ENCODE measurements around the gene ELOVL6.

ELOVL6 gene

GRCh38 chr4:110201502-110201901, 3.1 kb upstream of the ELOVL6 start:
- Histone ChIP-seq H3K4me3 (ENCODE audit: low read length) (no peak overlapping the region), H3K9me3 (ENCODE audit: insufficient read depth, low read length) (no peaks in the 10 kb centered on the region), H3K4me1 (ENCODE audit: low read length) (peaks cover 9% of the 10 kb centered on the region), H3K27ac (ENCODE audit: low read length) (no peak overlapping the region), H3K79me2 (ENCODE audit: low read length) (peaks cover 9% of the 10 kb centered on the region; the same call in 1 of the 2 replicates), H3K36me3 (replicated peaks; ENCODE audit: low read depth, low read length) (no peaks in the 10 kb centered on the region), H4K20me1 (ENCODE audit: insufficient read depth, low read length) (no peaks in the 10 kb centered on the region), H2AFZ (ENCODE audit: low read depth, low read length) (no peak overlapping the region), H3K27me3 (ENCODE audit: low read depth, low read length) (no peaks in the 10 kb centered on the region), H3K9ac (ENCODE audit: low read length) (no peak overlapping the region), H3K4me2 (ENCODE audit: low read length) (no peak overlapping the region)
- TF ChIP-seq CTCF (IDR thresholded peaks at IDR 0.05; ENCODE audit: low read depth, low read length) (no peak), EZH2phosphoT487 (IDR thresholded peaks at IDR 0.05; ENCODE audit: low read depth) (no peak)

DNA sequence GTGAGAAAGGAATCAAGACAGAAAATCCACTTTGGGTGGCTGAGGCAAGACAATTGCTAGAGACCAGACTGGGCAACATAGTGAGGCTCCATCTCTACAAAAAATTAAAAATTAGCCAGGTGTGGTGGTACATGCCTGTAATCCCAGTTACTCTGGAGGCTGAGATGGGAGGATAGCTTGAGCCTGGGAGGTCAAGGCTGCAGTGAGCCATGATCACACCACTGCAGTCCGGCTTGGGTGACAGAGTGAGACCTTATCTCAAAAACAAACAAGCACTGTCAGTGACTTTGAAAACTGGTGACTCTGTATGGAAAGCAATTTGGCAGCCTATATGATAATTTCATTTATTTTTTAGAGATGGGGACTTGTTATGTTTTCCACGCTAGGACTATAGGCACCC, 2.3 kb upstream of the ELOVL6 start:
- no peaks in the 10 kb centered on the region for H4K20me1 ChIP-seq (ENCODE audit: insufficient read depth, low read length)
- no peak overlapping the region for H3K9ac ChIP-seq (ENCODE audit: low read length)
- TF ChIP-seq EZH2phosphoT487 (IDR thresholded peaks at IDR 0.05; ENCODE audit: low read depth) (no peak), CTCF (IDR thresholded peaks at IDR 0.05; ENCODE audit: low read depth, low read length) (no peak)
- no peaks in the 10 kb centered on the region for H3K9me3 ChIP-seq (ENCODE audit: insufficient read depth, low read length)
- no peaks in the 10 kb centered on the region for H3K36me3 ChIP-seq (replicated peaks; ENCODE audit: low read depth, low read length)
- no peak overlapping the region for H3K4me2 ChIP-seq (ENCODE audit: low read length)
- H3K27ac ChIP-seq (ENCODE audit: low read length), result no peak overlapping the region
- H3K4me3 ChIP-seq (ENCODE audit: low read length), result no peak overlapping the region
- peaks cover 17% of the 10 kb centered on the region; the same call in 1 of the 2 replicates for H3K79me2 ChIP-seq (ENCODE audit: low read length)
- H3K4me1 ChIP-seq (ENCODE audit: low read length), result peaks cover 11% of the 10 kb centered on the region
- no peak overlapping the region for H2AFZ ChIP-seq (ENCODE audit: low read depth, low read length)
- H3K27me3 ChIP-seq (ENCODE audit: low read depth, low read length), result no peaks in the 10 kb centered on the region

- Histone ChIP-seq H3K9me3 (ENCODE audit: insufficient read depth, low read length) (no peaks in the 10 kb centered on the region), H3K4me1 (ENCODE audit: low read length) (peaks cover 36% of the 10 kb centered on the region), H3K9ac (ENCODE audit: low read length) (peak overlapping the region; percentile 99), H3K4me3 (ENCODE audit: low read length) (peak overlapping the region; percentile 96), H3K4me2 (ENCODE audit: low read length) (peak overlapping the region; percentile 87), H4K20me1 (ENCODE audit: insufficient read depth, low read length) (no peaks in the 10 kb centered on the region), H3K27ac (ENCODE audit: low read length) (peak overlapping the region; percentile 93), H2AFZ (ENCODE audit: low read depth, low read length) (no peak overlapping the region), H3K79me2 (ENCODE audit: low read length) (peaks cover 34% of the 10 kb centered on the region), H3K27me3 (ENCODE audit: low read depth, low read length) (no peaks in the 10 kb centered on the region), H3K36me3 (replicated peaks; ENCODE audit: low read depth, low read length) (no peaks in the 10 kb centered on the region)
- TF ChIP-seq EZH2phosphoT487 (IDR thresholded peaks at IDR 0.05; ENCODE audit: low read depth), result no peak
- TF ChIP-seq CTCF (IDR thresholded peaks at IDR 0.05; ENCODE audit: low read depth, low read length), result no peak
These were observed 373 bp downstream of the ELOVL6 start for GRCh38 chr4:110198049-110198434.

DNA sequence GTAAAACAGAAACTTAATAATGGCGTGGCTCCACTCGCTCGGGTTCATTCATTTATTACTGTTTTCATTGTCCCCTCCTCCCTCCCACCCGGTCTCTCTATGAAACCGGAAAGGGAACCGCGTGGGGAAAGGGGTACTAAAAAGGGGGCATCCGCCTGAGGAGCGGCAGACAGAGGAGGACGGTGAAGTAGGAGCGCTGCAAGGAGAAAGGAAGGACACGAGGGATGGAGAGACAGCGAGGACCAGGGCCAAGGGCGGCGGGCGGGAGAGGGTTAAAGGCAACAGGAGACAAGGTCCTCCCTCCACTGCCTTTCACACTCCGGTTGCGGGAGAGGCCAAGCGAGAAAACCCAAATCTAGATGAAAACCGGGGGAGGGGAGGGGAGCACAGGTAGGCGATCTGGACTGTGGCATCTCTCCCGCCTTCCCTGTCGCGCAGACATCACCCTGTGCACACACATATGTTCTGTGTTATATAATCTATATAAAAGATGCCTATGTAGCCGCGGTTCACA, 829 bp downstream of the ELOVL6 start:
- Histone ChIP-seq H3K9me3 (ENCODE audit: insufficient read depth, low read length) (no peaks in the 10 kb centered on the region), H3K27me3 (ENCODE audit: low read depth, low read length) (no peaks in the 10 kb centered on the region), H4K20me1 (ENCODE audit: insufficient read depth, low read length) (no peaks in the 10 kb centered on the region), H3K79me2 (ENCODE audit: low read length) (peaks cover 38% of the 10 kb centered on the region), H3K36me3 (replicated peaks; ENCODE audit: low read depth, low read length) (peaks cover 3% of the 10 kb centered on the region), H3K9ac (ENCODE audit: low read length) (peak overlapping the region; percentile 99), H3K4me3 (ENCODE audit: low read length) (peak overlapping the region; percentile 96), H3K27ac (ENCODE audit: low read length) (peak overlapping the region; percentile 93), H3K4me2 (ENCODE audit: low read length) (peak overlapping the region; percentile 87), H2AFZ (ENCODE audit: low read depth, low read length) (peak overlapping the region; percentile 75), H3K4me1 (ENCODE audit: low read length) (peaks cover 41% of the 10 kb centered on the region)
- TF ChIP-seq EZH2phosphoT487 (IDR thresholded peaks at IDR 0.05; ENCODE audit: low read depth), result no peak
- no peak for TF ChIP-seq CTCF (IDR thresholded peaks at IDR 0.05; ENCODE audit: low read depth, low read length)

Measured in OCI-LY3 (cell line).